ENCODE measurements around the gene SPON1.

The SPON1 gene

GRCh38 chr11:14186046-14186775, 223.7 kb downstream of the SPON1 start:
- Mint-ChIP-seq H3K4me3 (no peak overlapping the region), H3K9me3 (no peaks in the 10 kb centered on the region), H3K36me3 (ENCODE audit: low read depth) (no peaks in the 10 kb centered on the region), H3K4me1 (no peaks in the 10 kb centered on the region), H3K27me3 (no peaks in the 10 kb centered on the region), H3K27ac (no peak overlapping the region)
- ATAC-seq (no peak), DNase-seq (no peak)

GRCh38 chr11:14189874-14190273, 227.4 kb downstream of the SPON1 start:
- H3K27ac Mint-ChIP-seq: no peak overlapping the region
- no peaks in the 10 kb centered on the region for H3K27me3 Mint-ChIP-seq
- DNase-seq (no peak), ATAC-seq (no peak)
- H3K36me3 Mint-ChIP-seq (ENCODE audit: low read depth): no peaks in the 10 kb centered on the region
- H3K4me3 Mint-ChIP-seq: no peak overlapping the region
- H3K9me3 Mint-ChIP-seq: no peaks in the 10 kb centered on the region
- H3K4me1 Mint-ChIP-seq: no peaks in the 10 kb centered on the region

GRCh38 chr11:14190992-14191778, 228.7 kb downstream of the SPON1 start:
- H3K4me1 Mint-ChIP-seq: no peaks in the 10 kb centered on the region
- no peak overlapping the region for H3K27ac Mint-ChIP-seq
- H3K27me3 Mint-ChIP-seq: no peaks in the 10 kb centered on the region
- H3K4me3 Mint-ChIP-seq: no peak overlapping the region
- no peak for ATAC-seq
- no peak for DNase-seq
- H3K9me3 Mint-ChIP-seq: no peaks in the 10 kb centered on the region
- no peaks in the 10 kb centered on the region for H3K36me3 Mint-ChIP-seq (ENCODE audit: low read depth)

GRCh38 chr11:14193644-14194043, 231.1 kb downstream of the SPON1 start:
- H3K36me3 Mint-ChIP-seq (ENCODE audit: low read depth): no peaks in the 10 kb centered on the region
- H3K4me1 Mint-ChIP-seq: no peaks in the 10 kb centered on the region

GRCh38 chr11:14202251-14203196, 240.0 kb downstream of the SPON1 start:
- no peaks in the 10 kb centered on the region for H3K9me3 Mint-ChIP-seq
- no peaks in the 10 kb centered on the region for H3K4me1 Mint-ChIP-seq
- H3K27ac Mint-ChIP-seq: no peak overlapping the region
- no peaks in the 10 kb centered on the region for H3K27me3 Mint-ChIP-seq
- no peak overlapping the region for H3K4me3 Mint-ChIP-seq
- H3K36me3 Mint-ChIP-seq (ENCODE audit: low read depth): no peaks in the 10 kb centered on the region
- ATAC-seq (no peak), DNase-seq (no peak)

More at GRCh38 chr11:14193644-14194043, 231.1 kb downstream of the SPON1 start:
- no peak for ATAC-seq
- DNase-seq: no peak
- Mint-ChIP-seq H3K9me3 (no peaks in the 10 kb centered on the region), H3K27ac (no peak overlapping the region), H3K4me3 (no peak overlapping the region), H3K27me3 (no peaks in the 10 kb centered on the region)

GRCh38 chr11:14203321-14203720, 240.8 kb downstream of the SPON1 start:
- Mint-ChIP-seq H3K36me3 (ENCODE audit: low read depth) (no peaks in the 10 kb centered on the region), H3K4me1 (no peaks in the 10 kb centered on the region), H3K9me3 (no peaks in the 10 kb centered on the region), H3K27me3 (no peaks in the 10 kb centered on the region), H3K27ac (no peak overlapping the region), H3K4me3 (no peak overlapping the region)
- ATAC-seq (no peak), DNase-seq (no peak)

GRCh38 chr11:14212986-14213385, 250.5 kb downstream of the SPON1 start:
- DNase-seq (no peak), ATAC-seq (no peak)
- Mint-ChIP-seq H3K4me1 (no peaks in the 10 kb centered on the region), H3K36me3 (ENCODE audit: low read depth) (no peaks in the 10 kb centered on the region), H3K27me3 (no peaks in the 10 kb centered on the region), H3K4me3 (no peak overlapping the region), H3K9me3 (no peaks in the 10 kb centered on the region), H3K27ac (no peak overlapping the region)

- no peak overlapping the region for H3K27ac Mint-ChIP-seq
- no peaks in the 10 kb centered on the region for H3K9me3 Mint-ChIP-seq
- no peaks in the 10 kb centered on the region for H3K27me3 Mint-ChIP-seq
- ATAC-seq (no peak), DNase-seq (no peak)
- no peaks in the 10 kb centered on the region for H3K36me3 Mint-ChIP-seq (ENCODE audit: low read depth)
- no peak overlapping the region for H3K4me3 Mint-ChIP-seq
- no peaks in the 10 kb centered on the region for H3K4me1 Mint-ChIP-seq
These were observed 256.2 kb downstream of the SPON1 start for GRCh38 chr11:14218728-14219127.

GRCh38 chr11:14223636-14224288, 261.2 kb downstream of the SPON1 start:
- Mint-ChIP-seq H3K9me3 (no peaks in the 10 kb centered on the region), H3K27me3 (no peaks in the 10 kb centered on the region)
- no peak for DNase-seq

GRCh38 chr11:14224395-14224794, 261.9 kb downstream of the SPON1 start:
- no peaks in the 10 kb centered on the region for H3K4me1 Mint-ChIP-seq
- H3K9me3 Mint-ChIP-seq: no peaks in the 10 kb centered on the region
- H3K27ac Mint-ChIP-seq: no peak overlapping the region
- H3K36me3 Mint-ChIP-seq (ENCODE audit: low read depth): no peaks in the 10 kb centered on the region
- no peak overlapping the region for H3K4me3 Mint-ChIP-seq
- no peaks in the 10 kb centered on the region for H3K27me3 Mint-ChIP-seq
- ATAC-seq: no peak
- DNase-seq: no peak

More at GRCh38 chr11:14223636-14224288, 261.2 kb downstream of the SPON1 start:
- Mint-ChIP-seq H3K27ac (no peak overlapping the region), H3K36me3 (ENCODE audit: low read depth) (no peaks in the 10 kb centered on the region), H3K4me3 (no peak overlapping the region), H3K4me1 (no peaks in the 10 kb centered on the region)
- no peak for ATAC-seq

- ATAC-seq (no peak), DNase-seq (no peak)
- Mint-ChIP-seq H3K27me3 (peaks cover 1% of the 10 kb centered on the region), H3K4me1 (no peaks in the 10 kb centered on the region), H3K9me3 (no peaks in the 10 kb centered on the region), H3K4me3 (no peak overlapping the region), H3K36me3 (ENCODE audit: low read depth) (no peaks in the 10 kb centered on the region), H3K27ac (no peak overlapping the region)
These were observed 263.1 kb downstream of the SPON1 start for GRCh38 chr11:14225666-14226065.

- no peak overlapping the region for H3K4me3 Mint-ChIP-seq
- no peaks in the 10 kb centered on the region for H3K36me3 Mint-ChIP-seq (ENCODE audit: low read depth)
- no peak for ATAC-seq
- no peak overlapping the region for H3K27ac Mint-ChIP-seq
- H3K4me1 Mint-ChIP-seq: no peaks in the 10 kb centered on the region
- peaks cover 2% of the 10 kb centered on the region for H3K27me3 Mint-ChIP-seq
- no peak for DNase-seq
- H3K9me3 Mint-ChIP-seq: no peaks in the 10 kb centered on the region
These were observed 265.8 kb downstream of the SPON1 start for GRCh38 chr11:14228356-14228755.

GRCh38 chr11:14229472-14229871, 266.9 kb downstream of the SPON1 start:
- no peak for DNase-seq
- H3K36me3 Mint-ChIP-seq (ENCODE audit: low read depth): no peaks in the 10 kb centered on the region
- no peaks in the 10 kb centered on the region for H3K9me3 Mint-ChIP-seq
- no peak overlapping the region for H3K4me3 Mint-ChIP-seq
- no peaks in the 10 kb centered on the region for H3K4me1 Mint-ChIP-seq
- H3K27ac Mint-ChIP-seq: no peak overlapping the region
- peaks cover 2% of the 10 kb centered on the region for H3K27me3 Mint-ChIP-seq
- ATAC-seq: no peak

- Mint-ChIP-seq H3K9me3 (no peaks in the 10 kb centered on the region), H3K36me3 (ENCODE audit: low read depth) (no peaks in the 10 kb centered on the region), H3K27me3 (peaks cover 2% of the 10 kb centered on the region), H3K4me1 (no peaks in the 10 kb centered on the region), H3K27ac (no peak overlapping the region), H3K4me3 (no peak overlapping the region)
- DNase-seq (no peak), ATAC-seq (no peak)
These were observed 267.9 kb downstream of the SPON1 start for GRCh38 chr11:14230407-14230806.

Measured in activated naive CD8-positive, alpha-beta T cell treated with anti-CD3 and anti-CD28 coated beads, Interleukin-2, amount 50 U/mL, for 24 hours (primary cell).